ENCODE data around the gene CCR7. TPM values are rescaled to one million over a fixed set of nuclear protein-coding genes. Genes with fewer than 3 reads are reported as not detected.

The CCR7 gene
- total RNA-seq, 8 experiments from 2014 or later: 0.32 to 1.6 (median 0.50) TPM; not detected in 1

GRCh38 chr17:40519089-40519775 is 46.0 kb downstream of the CCR7 start:
- WGBS, 10 experiments: 0 to 74% (median 57%) methylated on average over 1 to 4 of the region's 5 CpGs; no CpG with 5 or more reads in 5 of the 10 experiments
- in situ Hi-C loops (cut with MboI; ENCODE audit: low pct_unique_long_range_greater_than_20kb in 2 of 9, low sequenced_read_pairs in 9 of 9, unreplicated experiment in 9 of 9): no loop called here

GRCh38 chr17:40518401-40519088 is 46.7 kb downstream of the CCR7 start:
- peak in 2 of 8 experiments; percentile 14 to 21 for ATAC-seq (replicated peaks in 6 of 8)
- peaks cover 4 to 9% of the 10 kb centered on the region in 2 donors for H3K4me1 ChIP-seq (replicated peaks in 1 of 2)
- no peak overlapping the region for H3K4me3 ChIP-seq
- in situ Hi-C loops (cut with MboI; ENCODE audit: low pct_unique_long_range_greater_than_20kb in 2 of 9, low sequenced_read_pairs in 9 of 9, unreplicated experiment in 9 of 9): no loop called here
- H3K27ac ChIP-seq: no peak overlapping the region
- 80 to 90% (median 80%) methylated on average over 1 to 2 of the region's 5 CpGs; no CpG with 5 or more reads in 6 of the 10 experiments for WGBS, 10 experiments

More at GRCh38 chr17:40519089-40519775, 46.0 kb downstream of the CCR7 start:
- Histone ChIP-seq H3K4me1 (replicated peaks in 1 of 2) (peaks cover 4 to 9% of the 10 kb centered on the region in 2 donors), H3K4me3 (no peak overlapping the region), H3K27ac (no peak overlapping the region)
- no peak for ATAC-seq (replicated peaks in 6 of 8)

GRCh38 chr17:40517981-40518380 is 47.3 kb downstream of the CCR7 start:
- WGBS, 10 experiments: 80 to 100% (median 94%) methylated on average over 1 to 3 of the region's 4 CpGs; no CpG with 5 or more reads in 5 of the 10 experiments
- H3K4me1 ChIP-seq (replicated peaks in 1 of 2): peaks cover 4 to 9% of the 10 kb centered on the region in 2 donors
- no peak overlapping the region for H3K27ac ChIP-seq
- no peak for ATAC-seq (replicated peaks in 6 of 8)
- H3K4me3 ChIP-seq: no peak overlapping the region
- in situ Hi-C loops (cut with MboI; ENCODE audit: low pct_unique_long_range_greater_than_20kb in 2 of 9, low sequenced_read_pairs in 9 of 9, unreplicated experiment in 9 of 9): no loop called here

GRCh38 chr17:40517286-40517662 is 48.0 kb downstream of the CCR7 start:
- no peak for ATAC-seq (replicated peaks in 6 of 8)
- 42 to 100% (median 77%) methylated on average over 1 to 2 of the region's 2 CpGs for whole genome bisulfite sequencing, 10 experiments
- in situ Hi-C loops (cut with MboI; ENCODE audit: low pct_unique_long_range_greater_than_20kb in 2 of 9, low sequenced_read_pairs in 9 of 9, unreplicated experiment in 9 of 9): no loop called here
- peaks cover 4 to 7% of the 10 kb centered on the region in 2 donors for H3K4me1 ChIP-seq (replicated peaks in 1 of 2)
- no peak overlapping the region for H3K27ac ChIP-seq
- no peak overlapping the region for H3K4me3 ChIP-seq

GRCh38 chr17:40516581-40517285 is 48.5 kb downstream of the CCR7 start:
- WGBS, 10 experiments: 0 to 100% (median 72%) methylated on average over 1 of the region's 3 CpGs; no CpG with 5 or more reads in 6 of the 10 experiments
- Histone ChIP-seq H3K4me1 (replicated peaks in 1 of 2) (peaks cover 2 to 3% of the 10 kb centered on the region in 2 donors), H3K27ac (no peak overlapping the region), H3K4me3 (no peak overlapping the region)
- in situ Hi-C loops (cut with MboI; ENCODE audit: low pct_unique_long_range_greater_than_20kb in 2 of 9, low sequenced_read_pairs in 9 of 9, unreplicated experiment in 9 of 9): no loop called here
- peak in 1 of 8 experiments; percentile 30 for ATAC-seq (replicated peaks in 6 of 8)

- ATAC-seq (replicated peaks in 6 of 8): no peak
- in situ Hi-C loops (cut with MboI; ENCODE audit: low pct_unique_long_range_greater_than_20kb in 2 of 9, low sequenced_read_pairs in 9 of 9, unreplicated experiment in 9 of 9): no loop called here
Observed at GRCh38 chr17:40515491-40516041, 49.7 kb downstream of the CCR7 start.

GRCh38 chr17:40515011-40515410 is 50.3 kb downstream of the CCR7 start:
- no peak overlapping the region for H3K27ac ChIP-seq
- no peak overlapping the region for H3K4me3 ChIP-seq
- no peak for ATAC-seq (replicated peaks in 6 of 8)
- H3K4me1 ChIP-seq (replicated peaks in 1 of 2): peaks cover 0 to 4% of the 10 kb centered on the region in 2 donors
- in situ Hi-C loops (cut with MboI; ENCODE audit: low pct_unique_long_range_greater_than_20kb in 2 of 9, low sequenced_read_pairs in 9 of 9, unreplicated experiment in 9 of 9): no loop called here
- 60 to 100% (median 80%) methylated on average over 1 to 4 of the region's 4 CpGs; no CpG with 5 or more reads in 4 of the 10 experiments for WGBS, 10 experiments

More at GRCh38 chr17:40515491-40516041, 49.7 kb downstream of the CCR7 start:
- no peaks in the 10 kb centered on the region for H3K4me1 ChIP-seq (replicated peaks in 1 of 2)
- 20 to 100% (median 62%) methylated on average over 1 to 3 of the region's 11 CpGs; no CpG with 5 or more reads in 4 of the 10 experiments for WGBS, 10 experiments
- H3K27ac ChIP-seq: no peak overlapping the region
- H3K4me3 ChIP-seq: no peak overlapping the region

GRCh38 chr17:40514013-40514875 is 51.0 kb downstream of the CCR7 start:
- 67 to 92% (median 87%) methylated on average over 1 to 6 of the region's 7 CpGs; no CpG with 5 or more reads in 4 of the 10 experiments for WGBS, 10 experiments
- H3K27ac ChIP-seq: no peak overlapping the region
- peaks cover 0 to 5% of the 10 kb centered on the region in 2 donors for H3K4me1 ChIP-seq (replicated peaks in 1 of 2)
- ATAC-seq (replicated peaks in 6 of 8): no peak
- in situ Hi-C loops (cut with MboI; ENCODE audit: low pct_unique_long_range_greater_than_20kb in 2 of 9, low sequenced_read_pairs in 9 of 9, unreplicated experiment in 9 of 9): no loop called here
- no peak overlapping the region for H3K4me3 ChIP-seq

- 62 to 100% (median 97%) methylated on average over 1 to 7 of the region's 12 CpGs; no CpG with 5 or more reads in 6 of the 10 experiments for WGBS, 10 experiments
- in situ Hi-C loops (cut with MboI; ENCODE audit: low pct_unique_long_range_greater_than_20kb in 2 of 9, low sequenced_read_pairs in 9 of 9, unreplicated experiment in 9 of 9): no loop called here
- Histone ChIP-seq H3K4me3 (no peak overlapping the region), H3K4me1 (replicated peaks in 1 of 2) (peaks cover 0 to 5% of the 10 kb centered on the region in 2 donors), H3K27ac (no peak overlapping the region)
- ATAC-seq (replicated peaks in 6 of 8): no peak
Observed at GRCh38 chr17:40511667-40512220, 53.5 kb downstream of the CCR7 start.

GRCh38 chr17:40511136-40511535 is 54.1 kb downstream of the CCR7 start:
- in situ Hi-C loops (cut with MboI; ENCODE audit: low pct_unique_long_range_greater_than_20kb in 2 of 9, low sequenced_read_pairs in 9 of 9, unreplicated experiment in 9 of 9): no loop called here
- Histone ChIP-seq H3K27ac (no peak overlapping the region), H3K4me3 (no peak overlapping the region), H3K4me1 (replicated peaks in 1 of 2) (peaks cover 0 to 5% of the 10 kb centered on the region in 2 donors)
- WGBS, 10 experiments: 67 to 100% (median 81%) methylated on average over 1 to 2 of the region's 2 CpGs; no CpG with 5 or more reads in 4 of the 10 experiments
- no peak for ATAC-seq (replicated peaks in 6 of 8)

- 44 to 80% (median 55%) methylated on average over 1 to 7 of the region's 8 CpGs; no CpG with 5 or more reads in 4 of the 10 experiments for WGBS, 10 experiments
Observed at GRCh38 chr17:40510328-40510648, 55.0 kb downstream of the CCR7 start.

More at GRCh38 chr17:40510328-40510648, 55.0 kb downstream of the CCR7 start:
- Histone ChIP-seq H3K4me1 (replicated peaks in 1 of 2) (peaks cover 0 to 5% of the 10 kb centered on the region in 2 donors), H3K27ac (no peak overlapping the region), H3K4me3 (no peak overlapping the region)
- in situ Hi-C loops (cut with MboI; ENCODE audit: low pct_unique_long_range_greater_than_20kb in 2 of 9, low sequenced_read_pairs in 9 of 9, unreplicated experiment in 9 of 9): no loop called here
- peak in 4 of 8 experiments; percentile 22 to 93 (median 72) for ATAC-seq (replicated peaks in 6 of 8)

Measured in motor neuron (in vitro differentiated cells).